ENCODE results near the gene PHLDA2. TPM values are rescaled to one million over a fixed set of nuclear protein-coding genes. Genes with fewer than 3 reads are reported as not detected.

Gene PHLDA2
- total RNA-seq, 2 donors from 2014 or later: 3.0 to 4.5 TPM

GRCh38 chr11:2886936-2887335 lies 42.3 kb downstream of the PHLDA2 start:
- no peak overlapping the region for H3K27ac Mint-ChIP-seq
- peak overlapping the region; percentile 45 for H3K4me3 Mint-ChIP-seq
- H3K27me3 Mint-ChIP-seq: peaks cover 8% of the 10 kb centered on the region in 2 donors
- DNase-seq (ENCODE audit: low spot score) (no peak), ATAC-seq (no peak)
- H3K4me1 Mint-ChIP-seq (ENCODE audit: low read depth in 2 of 2): peaks cover 11 to 16% of the 10 kb centered on the region in 2 donors
- no peaks in the 10 kb centered on the region for H3K36me3 Mint-ChIP-seq
- H3K9me3 Mint-ChIP-seq: no peaks in the 10 kb centered on the region

DNA sequence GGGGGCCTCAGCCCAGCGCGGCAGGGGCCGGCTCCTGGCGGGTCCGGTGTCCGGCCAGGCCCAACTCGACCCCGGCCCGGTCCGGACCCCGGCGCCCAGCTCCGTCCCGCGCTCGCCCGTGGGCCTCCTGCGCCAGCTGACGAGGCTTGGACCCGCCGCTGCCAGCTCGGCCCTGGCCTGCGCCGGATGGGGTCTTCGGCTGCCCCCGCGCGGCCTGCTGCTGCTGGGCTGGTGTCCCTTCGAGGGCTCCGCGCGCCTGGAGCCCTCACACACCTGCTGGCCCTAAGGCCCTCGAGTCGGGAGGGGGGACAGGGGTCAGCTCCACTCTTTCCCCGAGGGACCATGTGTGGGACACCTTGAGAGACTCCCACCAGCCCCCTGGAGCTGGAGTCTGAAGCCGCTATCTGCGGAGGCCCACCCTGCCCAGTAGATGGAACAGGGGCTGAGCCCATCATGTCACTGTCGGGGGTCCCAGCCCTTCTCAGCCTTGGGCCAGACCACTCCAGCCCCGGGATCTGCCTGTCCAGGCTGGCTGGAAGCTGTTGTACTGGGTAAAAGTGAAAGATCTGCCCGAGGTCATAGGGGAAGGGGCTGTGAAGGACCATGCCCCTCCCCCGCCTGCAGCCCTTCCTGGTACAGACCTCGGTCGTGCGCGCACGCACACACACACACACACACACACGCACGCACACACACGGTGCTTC lies 42.9 kb downstream of the PHLDA2 start:
- Mint-ChIP-seq H3K27ac (no peak overlapping the region), H3K27me3 (peaks cover 8% of the 10 kb centered on the region in 2 donors), H3K4me3 (peak overlapping the region; percentile 45), H3K36me3 (no peaks in the 10 kb centered on the region), H3K9me3 (no peaks in the 10 kb centered on the region), H3K4me1 (ENCODE audit: low read depth in 2 of 2) (peaks cover 8 to 15% of the 10 kb centered on the region in 2 donors)
- DNase-seq (ENCODE audit: low spot score) (no peak), ATAC-seq (no peak)

GRCh38 chr11:2885678-2886081 lies 43.5 kb downstream of the PHLDA2 start, which contains the start of gene CDKN1C:
Gene CDKN1C, minus strand, starts transcription at chr11:2885775. Its CDS starts 319 bp downstream, at chr11:2885456.
- no peak within 1 kb of the TSS for H3K27ac Mint-ChIP-seq
- H3K9me3 Mint-ChIP-seq: no peaks in the 10 kb centered on the region
- H3K36me3 Mint-ChIP-seq: no peaks in the 10 kb centered on the region
- H3K27me3 Mint-ChIP-seq: peaks cover 8 to 12% of the 10 kb centered on the region in 2 donors
- DNase-seq (ENCODE audit: low spot score): peak; percentile 87
- peak; percentile 91 to 94 for ATAC-seq
- H3K4me1 Mint-ChIP-seq (ENCODE audit: low read depth in 2 of 2): peaks cover 8 to 15% of the 10 kb centered on the region in 2 donors
- peak within 1 kb of the TSS; percentile 86 for H3K4me3 Mint-ChIP-seq

GRCh38 chr11:2885017-2885677 lies 44.1 kb downstream of the PHLDA2 start:
- Mint-ChIP-seq H3K27ac (no peak overlapping the region), H3K4me3 (peak overlapping the region; percentile 86), H3K27me3 (peaks cover 8 to 13% of the 10 kb centered on the region in 2 donors), H3K4me1 (ENCODE audit: low read depth in 2 of 2) (peaks cover 8 to 15% of the 10 kb centered on the region in 2 donors), H3K9me3 (no peaks in the 10 kb centered on the region), H3K36me3 (no peaks in the 10 kb centered on the region)
- ATAC-seq (peak; percentile 2), DNase-seq (ENCODE audit: low spot score) (no peak)

GRCh38 chr11:2883979-2884815 lies 45.0 kb downstream of the PHLDA2 start:
- Mint-ChIP-seq H3K36me3 (no peaks in the 10 kb centered on the region), H3K27me3 (peaks cover 8 to 13% of the 10 kb centered on the region in 2 donors), H3K4me1 (ENCODE audit: low read depth in 2 of 2) (peaks cover 8 to 15% of the 10 kb centered on the region in 2 donors), H3K4me3 (no peak overlapping the region), H3K27ac (no peak overlapping the region), H3K9me3 (no peaks in the 10 kb centered on the region)
- ATAC-seq (no peak), DNase-seq (ENCODE audit: low spot score) (no peak)

DNA sequence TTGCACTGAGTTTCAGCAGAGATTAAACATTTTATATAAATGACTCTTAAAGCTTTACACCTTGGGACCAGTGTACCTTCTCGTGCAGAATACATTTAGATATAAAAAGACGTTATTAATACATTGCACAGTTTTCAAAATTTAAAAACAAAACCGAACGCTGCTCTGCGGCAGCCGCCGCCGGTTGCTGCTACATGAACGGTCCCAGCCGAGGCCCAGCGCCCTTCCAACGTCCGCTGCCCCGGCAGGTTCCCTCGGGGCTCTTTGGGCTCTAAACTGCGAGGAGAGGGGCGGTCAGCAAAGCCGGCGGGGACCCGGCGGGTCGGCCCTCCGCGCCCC lies 45.6 kb downstream of the PHLDA2 start:
- Mint-ChIP-seq H3K27ac (no peak overlapping the region), H3K27me3 (peaks cover 8 to 13% of the 10 kb centered on the region in 2 donors), H3K4me3 (no peak overlapping the region)

DNA sequence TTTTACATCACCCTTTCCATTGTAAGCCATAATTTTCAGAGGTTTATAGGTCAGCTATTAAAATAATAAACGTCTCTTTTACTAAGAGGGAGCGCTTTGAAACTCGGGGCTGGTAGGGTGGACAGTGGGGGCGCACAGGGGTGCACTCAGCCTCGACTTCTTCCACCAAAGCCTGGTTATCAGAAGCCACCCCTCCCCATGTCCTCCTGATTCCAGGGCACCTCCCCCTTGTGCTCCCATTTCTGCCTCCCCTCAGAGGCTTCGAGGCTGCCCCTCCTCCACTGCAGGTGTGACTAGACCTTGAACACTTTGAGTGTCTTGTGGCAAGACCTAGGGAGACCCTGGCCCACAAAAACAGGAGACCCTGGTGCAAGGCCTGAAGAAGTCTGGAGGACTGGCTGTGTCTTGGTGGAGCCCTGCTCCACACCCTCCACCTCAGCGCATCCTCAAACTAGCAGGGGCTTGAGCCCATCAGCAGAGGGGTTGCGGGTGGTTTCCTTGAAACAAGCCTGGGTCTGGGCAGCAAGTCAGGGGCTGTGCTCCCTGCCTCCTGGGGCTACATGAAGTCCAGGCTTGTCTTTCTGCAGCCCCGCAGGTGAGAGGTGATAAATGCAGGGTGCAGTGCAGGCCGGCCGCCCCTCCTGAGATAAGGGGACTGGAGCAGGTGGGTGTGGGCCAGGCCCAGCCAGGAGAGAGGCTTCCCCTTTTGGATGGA lies 46.7 kb downstream of the PHLDA2 start:
- Mint-ChIP-seq H3K36me3 (no peaks in the 10 kb centered on the region), H3K27ac (no peak overlapping the region), H3K4me1 (ENCODE audit: low read depth in 2 of 2) (peaks cover 8 to 11% of the 10 kb centered on the region in 2 donors), H3K27me3 (peaks cover 8 to 13% of the 10 kb centered on the region in 2 donors), H3K9me3 (no peaks in the 10 kb centered on the region), H3K4me3 (peak overlapping the region; percentile 79)
- ATAC-seq: no peak
- no peak for DNase-seq (ENCODE audit: low spot score)

More for the DNA sequence above, 45.6 kb downstream of the PHLDA2 start:
- Mint-ChIP-seq H3K9me3 (no peaks in the 10 kb centered on the region), H3K36me3 (no peaks in the 10 kb centered on the region), H3K4me1 (ENCODE audit: low read depth in 2 of 2) (peaks cover 8 to 15% of the 10 kb centered on the region in 2 donors)
- no peak for DNase-seq (ENCODE audit: low spot score)
- no peak for ATAC-seq

GRCh38 chr11:2881981-2882375 lies 47.2 kb downstream of the PHLDA2 start:
- Mint-ChIP-seq H3K9me3 (no peaks in the 10 kb centered on the region), H3K27me3 (peaks cover 8 to 13% of the 10 kb centered on the region in 2 donors), H3K36me3 (no peaks in the 10 kb centered on the region), H3K4me1 (ENCODE audit: low read depth in 2 of 2) (peaks cover 8 to 11% of the 10 kb centered on the region in 2 donors), H3K27ac (no peak overlapping the region), H3K4me3 (no peak overlapping the region)
- DNase-seq (ENCODE audit: low spot score): no peak
- no peak for ATAC-seq

- no peaks in the 10 kb centered on the region for H3K36me3 Mint-ChIP-seq
- H3K4me3 Mint-ChIP-seq: no peak overlapping the region
- H3K27me3 Mint-ChIP-seq: peaks cover 8 to 13% of the 10 kb centered on the region in 2 donors
- H3K27ac Mint-ChIP-seq: no peak overlapping the region
- ATAC-seq (no peak), DNase-seq (ENCODE audit: low spot score) (no peak)
- no peaks in the 10 kb centered on the region for H3K9me3 Mint-ChIP-seq
- H3K4me1 Mint-ChIP-seq (ENCODE audit: low read depth in 2 of 2): peaks cover 8 to 10% of the 10 kb centered on the region in 2 donors
Observed at GRCh38 chr11:2881076-2881980, 47.9 kb downstream of the PHLDA2 start.

GRCh38 chr11:2880646-2881045 lies 48.6 kb downstream of the PHLDA2 start:
- Mint-ChIP-seq H3K36me3 (no peaks in the 10 kb centered on the region), H3K9me3 (no peaks in the 10 kb centered on the region), H3K4me3 (no peak overlapping the region), H3K27ac (no peak overlapping the region), H3K27me3 (peaks cover 8 to 13% of the 10 kb centered on the region in 2 donors), H3K4me1 (ENCODE audit: low read depth in 2 of 2) (peaks cover 8 to 10% of the 10 kb centered on the region in 2 donors)
- ATAC-seq (no peak), DNase-seq (ENCODE audit: low spot score) (no peak)

- peaks cover 8 to 13% of the 10 kb centered on the region in 2 donors for H3K27me3 Mint-ChIP-seq
- H3K27ac Mint-ChIP-seq: no peak overlapping the region
- no peak for ATAC-seq
- no peaks in the 10 kb centered on the region for H3K36me3 Mint-ChIP-seq
- DNase-seq (ENCODE audit: low spot score): no peak
- no peaks in the 10 kb centered on the region for H3K9me3 Mint-ChIP-seq
- H3K4me1 Mint-ChIP-seq (ENCODE audit: low read depth in 2 of 2): peaks cover 4 to 7% of the 10 kb centered on the region in 2 donors
- H3K4me3 Mint-ChIP-seq: no peak overlapping the region
Observed at GRCh38 chr11:2878782-2879181, 50.4 kb downstream of the PHLDA2 start.
